OCI-LY7 (cell line): ENCODE data around the gene LPAR1. TPM values are rescaled to one million over a fixed set of nuclear protein-coding genes. Genes with fewer than 3 reads are reported as not detected.

ENCODE experiments used
- BruUV-seq: library from RNA; stranded (reverse); fragments of 400-500 nt; replicated peaks from 2 replicates; lab custom pipeline; 2021; lab: Mats Ljungman, UMichigan
- CTCF ChIA-PET: fragments of 300-600 bp; sonication (Branson Sonifier 250); formaldehyde crosslinking; loops from one replicate; lab custom pipeline; 2022; ENCODE audit warnings: antibody characterized with exemption; ENCODE audit not compliant: unreplicated experiment; lab: Charles Lee
- POLR2A ChIA-PET: fragments of 300-600 bp; sonication (Branson Sonifier 250); formaldehyde crosslinking; loops from one replicate; lab custom pipeline; 2022; ENCODE audit warnings: antibody characterized with exemption; lab: Charles Lee
- DNase-seq: peaks from one replicate; pipeline ENCODE4 v3.0.0-alpha.2; 2015; ENCODE audit warnings: low spot score
- H2AFZ ChIP-seq: fragments of 200-600 bp; sonication (generic), shearing (Covaris generic); 2 replicates; pipeline ENCODE4 v1.6.1; 2014; ENCODE audit warnings: mild to moderate bottlenecking, antibody characterized with exemption, low read length, moderate library complexity
- H3K27ac ChIP-seq: fragments of 200-600 bp; sonication (generic); 2 replicates; pipeline ENCODE4 v1.5.1; 2014; ENCODE audit warnings: mixed run types, low read depth, mild to moderate bottlenecking, moderate library complexity, low read length, inconsistent platforms; ENCODE audit not compliant: poor library complexity, severe bottlenecking
- H3K36me3 ChIP-seq: fragments of 200-600 bp; sonication (generic); 2 replicates; pipeline ENCODE4 v1.6.1; 2014; ENCODE audit warnings: mild to moderate bottlenecking, antibody characterized with exemption, low read length, moderate library complexity, mixed read lengths; ENCODE audit not compliant: insufficient read depth
- H3K4me1 ChIP-seq: fragments of 200-600 bp; sonication (generic); 2 replicates; pipeline ENCODE4 v1.5.1; 2014; ENCODE audit warnings: mild to moderate bottlenecking, low read length; ENCODE audit not compliant: insufficient read depth, poor library complexity, severe bottlenecking
- H3K4me2 ChIP-seq: fragments of 200-600 bp; sonication (generic); 2 replicates; pipeline ENCODE4 v1.6.1; 2014; ENCODE audit warnings: mild to moderate bottlenecking, low read length
- H3K4me3 ChIP-seq: fragments of 200-600 bp; sonication (generic); 2 replicates; pipeline ENCODE4 v1.5.1; 2014; ENCODE audit warnings: mild to moderate bottlenecking, low read depth, low read length; ENCODE audit not compliant: poor library complexity, severe bottlenecking
- H3K79me2 ChIP-seq: fragments of 200-600 bp; sonication (generic); 2 replicates; pipeline ENCODE4 v1.6.1; 2016; ENCODE audit warnings: low read depth, mild to moderate bottlenecking, low read length, moderate library complexity, mixed read lengths; ENCODE audit not compliant: insufficient read depth
- H3K9me2 ChIP-seq: fragments of 200-600 bp; sonication (generic); 2 replicates; pipeline ENCODE4 v1.6.1; 2016; ENCODE audit warnings: mild to moderate bottlenecking, low read length, mixed read lengths; ENCODE audit not compliant: insufficient read depth
- H3K9me3 ChIP-seq: fragments of 200-600 bp; sonication (generic); 2 replicates; pipeline ENCODE4 v1.6.1; 2014; ENCODE audit warnings: mild to moderate bottlenecking, mixed run types, low read length, mixed read lengths
- H4K20me1 ChIP-seq: fragments of 200-600 bp; sonication (generic); 2 replicates; pipeline ENCODE4 v1.6.1; 2014; ENCODE audit warnings: mild to moderate bottlenecking, antibody characterized with exemption, low read length, moderate library complexity, mixed read lengths; ENCODE audit not compliant: insufficient read depth
- EZH2phosphoT487 ChIP-seq: fragments of 200-600 bp; sonication (generic); IDR thresholded peaks from 2 replicates; pipeline ENCODE4 v1.6.1; 2018; ENCODE audit warnings: low read depth, borderline replicate concordance, mild to moderate bottlenecking, mixed run types, antibody characterized with exemption, low read length, moderate library complexity, mixed read lengths
- intact Hi-C: fragments of 100-400 bp; cut with micrococcal nuclease; formaldehyde crosslinking; loops from one replicate; pipeline ENCODE4 v1.10.0; 2022; ENCODE audit not compliant: unreplicated experiment
- total RNA-seq, 2 experiments: library from RNA; depleted of rRNA in 1 of 2; stranded (reverse); fragments of >200 nt in 1 of 2; shearing (Covaris generic) in 1 of 2; gene quantifications; 2 replicates each; pipeline ENCODE4 v1.2.3, GENCODE V29; 2014 to 2022
- TF ChIP-seq, protein P1 (sequence below): fragments of 200-600 bp; sonication (generic); conservative IDR thresholded peaks from 2 replicates; pipeline ENCODE4 v1.5.1; 2014; ENCODE audit warnings: mild to moderate bottlenecking, antibody characterized with exemption, low read length, moderate library complexity, mixed read lengths

Gene LPAR1
- total RNA-seq, 2 experiments from 2014 or later = not detected

DNA sequence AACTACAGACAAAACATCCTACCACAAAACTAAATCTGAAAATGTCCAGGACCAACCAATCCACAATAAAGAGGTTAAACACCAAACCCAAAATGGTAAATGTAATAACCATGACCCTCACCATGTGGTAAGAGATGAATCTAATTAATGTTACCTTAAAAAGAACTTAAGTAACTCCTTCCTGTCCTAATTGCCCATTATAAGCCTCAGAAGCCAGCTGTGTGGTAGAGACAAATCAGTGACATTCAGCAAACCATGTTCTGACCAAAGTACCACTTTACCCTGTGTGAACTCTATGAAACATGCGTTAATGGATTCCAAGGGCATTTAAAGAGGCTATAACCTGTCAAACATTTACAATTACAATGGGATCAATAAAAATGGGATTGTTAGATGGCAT lies 25.0 kb downstream of the LPAR1 start:
- no peaks in the 10 kb centered on the region for H3K79me2 ChIP-seq
- intact Hi-C loops = no loop called here
- no peak overlapping the region for H3K4me3 ChIP-seq
- H3K4me1 ChIP-seq = no peaks in the 10 kb centered on the region
- no peak overlapping the region for H3K27ac ChIP-seq
- no peaks in the 10 kb centered on the region for H3K9me3 ChIP-seq
- ChIA-PET POLR2A (no interaction called here), CTCF (no interaction called here)
- H3K36me3 ChIP-seq = no peaks in the 10 kb centered on the region
- H3K4me2 ChIP-seq = no peak overlapping the region
- H2AFZ ChIP-seq = no peak overlapping the region
- no peaks in the 10 kb centered on the region for H3K9me2 ChIP-seq
- DNase-seq = no peak
- no TSS peak for BruUV-seq
- no peak for TF ChIP-seq EZH2phosphoT487
- TF ChIP-seq, protein P1, sequence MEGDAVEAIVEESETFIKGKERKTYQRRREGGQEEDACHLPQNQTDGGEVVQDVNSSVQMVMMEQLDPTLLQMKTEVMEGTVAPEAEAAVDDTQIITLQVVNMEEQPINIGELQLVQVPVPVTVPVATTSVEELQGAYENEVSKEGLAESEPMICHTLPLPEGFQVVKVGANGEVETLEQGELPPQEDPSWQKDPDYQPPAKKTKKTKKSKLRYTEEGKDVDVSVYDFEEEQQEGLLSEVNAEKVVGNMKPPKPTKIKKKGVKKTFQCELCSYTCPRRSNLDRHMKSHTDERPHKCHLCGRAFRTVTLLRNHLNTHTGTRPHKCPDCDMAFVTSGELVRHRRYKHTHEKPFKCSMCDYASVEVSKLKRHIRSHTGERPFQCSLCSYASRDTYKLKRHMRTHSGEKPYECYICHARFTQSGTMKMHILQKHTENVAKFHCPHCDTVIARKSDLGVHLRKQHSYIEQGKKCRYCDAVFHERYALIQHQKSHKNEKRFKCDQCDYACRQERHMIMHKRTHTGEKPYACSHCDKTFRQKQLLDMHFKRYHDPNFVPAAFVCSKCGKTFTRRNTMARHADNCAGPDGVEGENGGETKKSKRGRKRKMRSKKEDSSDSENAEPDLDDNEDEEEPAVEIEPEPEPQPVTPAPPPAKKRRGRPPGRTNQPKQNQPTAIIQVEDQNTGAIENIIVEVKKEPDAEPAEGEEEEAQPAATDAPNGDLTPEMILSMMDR = no peak
- H4K20me1 ChIP-seq = no peaks in the 10 kb centered on the region

DNA sequence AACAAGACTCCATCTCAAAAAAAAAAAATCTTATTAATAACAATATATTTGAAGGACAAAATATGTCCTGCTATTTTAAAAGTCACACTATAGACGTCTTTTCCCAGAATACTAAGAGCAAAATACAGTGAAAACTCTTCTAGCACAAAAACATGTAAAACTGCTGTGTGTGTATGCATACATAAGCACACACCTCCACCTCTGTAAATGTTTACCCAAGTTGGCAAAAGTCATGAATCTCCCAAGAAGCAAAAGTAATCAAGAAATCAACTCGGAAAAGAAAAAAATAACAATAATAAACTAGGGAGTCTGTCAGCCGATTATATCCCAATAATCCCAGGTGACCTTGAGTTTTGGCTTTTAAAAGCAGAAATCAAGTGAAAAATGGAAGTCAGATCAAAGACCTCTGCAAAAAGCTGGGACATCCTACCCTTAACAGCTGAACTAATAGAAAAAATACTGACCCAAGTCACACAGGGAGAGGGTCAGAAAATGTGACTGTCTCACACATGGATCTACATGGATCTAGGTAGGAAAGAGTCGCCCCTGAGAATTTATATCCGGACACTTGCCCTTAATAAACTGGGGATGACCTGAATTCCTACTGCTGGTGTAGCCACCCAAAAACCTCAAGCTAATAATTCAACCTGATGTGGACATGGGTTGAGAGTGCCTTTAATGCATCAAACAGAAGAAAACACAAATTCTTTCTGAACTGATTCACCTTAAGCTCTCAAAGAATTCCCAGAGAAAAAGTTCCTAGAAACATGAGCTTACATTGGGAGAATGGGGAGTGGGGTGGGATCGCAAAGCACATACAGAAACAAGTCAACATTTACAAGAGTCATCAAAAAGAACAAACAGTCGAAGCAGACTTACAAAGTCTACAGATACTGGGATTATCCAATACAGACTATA lies 29.9 kb downstream of the LPAR1 start:
- Histone ChIP-seq H3K79me2 (no peaks in the 10 kb centered on the region), H4K20me1 (no peaks in the 10 kb centered on the region), H3K9me2 (no peaks in the 10 kb centered on the region), H3K9me3 (no peaks in the 10 kb centered on the region), H3K27ac (no peak overlapping the region), H3K4me3 (no peak overlapping the region), H2AFZ (no peak overlapping the region), H3K4me2 (no peak overlapping the region), H3K36me3 (no peaks in the 10 kb centered on the region), H3K4me1 (no peaks in the 10 kb centered on the region)
- ChIA-PET POLR2A (interaction anchor here (1.2 kb wide), 1 partner anchor 10 kb away, joined by 5 read pairs; no protein-coding TSS in a partner anchor), CTCF (no interaction called here)
- intact Hi-C loops = no loop called here
- TF ChIP-seq, protein P1 = no peak
- no peak for TF ChIP-seq EZH2phosphoT487
- DNase-seq = no peak
- BruUV-seq = no TSS peak
